ENCODE results near the gene TBKBP1.

The TBKBP1 gene

GRCh38 chr17:47718634-47719405 lies 24.9 kb downstream of the TBKBP1 start:
- H3K27me3 ChIP-seq (replicated peaks; ENCODE audit: control insufficient read depth, insufficient read depth, low read length): peaks cover 63% of the 10 kb centered on the region

GRCh38 chr17:47719411-47720152 lies 25.6 kb downstream of the TBKBP1 start:
- Histone ChIP-seq H3K27me3 (replicated peaks; ENCODE audit: control insufficient read depth, insufficient read depth, low read length) (peaks cover 62% of the 10 kb centered on the region), H3K9me3 (ENCODE audit: control insufficient read depth, low read length) (no peaks in the 10 kb centered on the region), H3K4me3 (ENCODE audit: low read length) (no peak overlapping the region), H3K36me3 (ENCODE audit: control insufficient read depth, insufficient read depth, low read length, severe bottlenecking) (no peaks in the 10 kb centered on the region), H3K9ac (ENCODE audit: low read length) (no peak overlapping the region), H3K4me1 (ENCODE audit: control insufficient read depth, insufficient read depth, low read length) (peaks cover 8% of the 10 kb centered on the region)
- DNase-seq (ENCODE audit: low read depth): peak; percentile 52

More at GRCh38 chr17:47718634-47719405, 24.9 kb downstream of the TBKBP1 start:
- peak; percentile 6 for DNase-seq (ENCODE audit: low read depth)
- peaks cover 8% of the 10 kb centered on the region for H3K4me1 ChIP-seq (ENCODE audit: control insufficient read depth, insufficient read depth, low read length)
- no peaks in the 10 kb centered on the region for H3K36me3 ChIP-seq (ENCODE audit: control insufficient read depth, insufficient read depth, low read length, severe bottlenecking)
- no peak overlapping the region for H3K4me3 ChIP-seq (ENCODE audit: low read length)
- H3K9ac ChIP-seq (ENCODE audit: low read length): no peak overlapping the region
- H3K9me3 ChIP-seq (ENCODE audit: control insufficient read depth, low read length): no peaks in the 10 kb centered on the region

GRCh38 chr17:47720196-47720595 lies 26.2 kb downstream of the TBKBP1 start:
- Histone ChIP-seq H3K4me3 (ENCODE audit: low read length) (no peak overlapping the region), H3K36me3 (ENCODE audit: control insufficient read depth, insufficient read depth, low read length, severe bottlenecking) (no peaks in the 10 kb centered on the region), H3K9me3 (ENCODE audit: control insufficient read depth, low read length) (no peaks in the 10 kb centered on the region), H3K4me1 (ENCODE audit: control insufficient read depth, insufficient read depth, low read length) (peaks cover 8% of the 10 kb centered on the region), H3K9ac (ENCODE audit: low read length) (no peak overlapping the region), H3K27me3 (replicated peaks; ENCODE audit: control insufficient read depth, insufficient read depth, low read length) (peaks cover 63% of the 10 kb centered on the region)
- no peak for DNase-seq (ENCODE audit: low read depth)

- H3K9ac ChIP-seq (ENCODE audit: low read length): no peak overlapping the region
- H3K36me3 ChIP-seq (ENCODE audit: control insufficient read depth, insufficient read depth, low read length, severe bottlenecking): no peaks in the 10 kb centered on the region
- peak; percentile 58 for DNase-seq (ENCODE audit: low read depth)
- H3K4me1 ChIP-seq (ENCODE audit: control insufficient read depth, insufficient read depth, low read length): peaks cover 8% of the 10 kb centered on the region
- H3K9me3 ChIP-seq (ENCODE audit: control insufficient read depth, low read length): no peaks in the 10 kb centered on the region
- H3K27me3 ChIP-seq (replicated peaks; ENCODE audit: control insufficient read depth, insufficient read depth, low read length): peaks cover 69% of the 10 kb centered on the region
- no peak overlapping the region for H3K4me3 ChIP-seq (ENCODE audit: low read length)
These were observed 27.0 kb downstream of the TBKBP1 start for GRCh38 chr17:47720754-47721533.

- Histone ChIP-seq H3K9me3 (ENCODE audit: control insufficient read depth, low read length) (no peaks in the 10 kb centered on the region), H3K9ac (ENCODE audit: low read length) (no peak overlapping the region), H3K36me3 (ENCODE audit: control insufficient read depth, insufficient read depth, low read length, severe bottlenecking) (no peaks in the 10 kb centered on the region), H3K4me1 (ENCODE audit: control insufficient read depth, insufficient read depth, low read length) (peaks cover 8% of the 10 kb centered on the region), H3K27me3 (replicated peaks; ENCODE audit: control insufficient read depth, insufficient read depth, low read length) (peaks cover 69% of the 10 kb centered on the region), H3K4me3 (ENCODE audit: low read length) (no peak overlapping the region)
- DNase-seq (ENCODE audit: low read depth): no peak
These were observed 27.8 kb downstream of the TBKBP1 start for GRCh38 chr17:47721725-47722124.

GRCh38 chr17:47724705-47725104 lies 30.7 kb downstream of the TBKBP1 start:
- H3K9ac ChIP-seq (ENCODE audit: low read length): no peak overlapping the region
- H3K4me1 ChIP-seq (ENCODE audit: control insufficient read depth, insufficient read depth, low read length): peaks cover under 1% of the 10 kb centered on the region
- DNase-seq (ENCODE audit: low read depth): no peak
- no peaks in the 10 kb centered on the region for H3K36me3 ChIP-seq (ENCODE audit: control insufficient read depth, insufficient read depth, low read length, severe bottlenecking)
- no peaks in the 10 kb centered on the region for H3K9me3 ChIP-seq (ENCODE audit: control insufficient read depth, low read length)
- H3K4me3 ChIP-seq (ENCODE audit: low read length): no peak overlapping the region
- H3K27me3 ChIP-seq (replicated peaks; ENCODE audit: control insufficient read depth, insufficient read depth, low read length): peaks cover 69% of the 10 kb centered on the region

GRCh38 chr17:47725446-47726111 lies 31.6 kb downstream of the TBKBP1 start:
- H3K9ac ChIP-seq (ENCODE audit: low read length): no peak overlapping the region
- no peaks in the 10 kb centered on the region for H3K36me3 ChIP-seq (ENCODE audit: control insufficient read depth, insufficient read depth, low read length, severe bottlenecking)
- peaks cover 69% of the 10 kb centered on the region for H3K27me3 ChIP-seq (replicated peaks; ENCODE audit: control insufficient read depth, insufficient read depth, low read length)
- H3K9me3 ChIP-seq (ENCODE audit: control insufficient read depth, low read length): no peaks in the 10 kb centered on the region
- H3K4me3 ChIP-seq (ENCODE audit: low read length): no peak overlapping the region
- DNase-seq (ENCODE audit: low read depth): no peak
- no peaks in the 10 kb centered on the region for H3K4me1 ChIP-seq (ENCODE audit: control insufficient read depth, insufficient read depth, low read length)

- Histone ChIP-seq H3K4me1 (ENCODE audit: control insufficient read depth, insufficient read depth, low read length) (no peaks in the 10 kb centered on the region), H3K27me3 (replicated peaks; ENCODE audit: control insufficient read depth, insufficient read depth, low read length) (peaks cover 69% of the 10 kb centered on the region), H3K36me3 (ENCODE audit: control insufficient read depth, insufficient read depth, low read length, severe bottlenecking) (no peaks in the 10 kb centered on the region), H3K4me3 (ENCODE audit: low read length) (no peak overlapping the region), H3K9me3 (ENCODE audit: control insufficient read depth, low read length) (no peaks in the 10 kb centered on the region), H3K9ac (ENCODE audit: low read length) (no peak overlapping the region)
- DNase-seq (ENCODE audit: low read depth): no peak
These were observed 33.1 kb downstream of the TBKBP1 start for GRCh38 chr17:47726796-47727703.

GRCh38 chr17:47727704-47728036 lies 33.7 kb downstream of the TBKBP1 start:
- Histone ChIP-seq H3K36me3 (ENCODE audit: control insufficient read depth, insufficient read depth, low read length, severe bottlenecking) (no peaks in the 10 kb centered on the region), H3K4me3 (ENCODE audit: low read length) (no peak overlapping the region), H3K4me1 (ENCODE audit: control insufficient read depth, insufficient read depth, low read length) (no peaks in the 10 kb centered on the region), H3K9me3 (ENCODE audit: control insufficient read depth, low read length) (no peaks in the 10 kb centered on the region), H3K9ac (ENCODE audit: low read length) (no peak overlapping the region), H3K27me3 (replicated peaks; ENCODE audit: control insufficient read depth, insufficient read depth, low read length) (peaks cover 69% of the 10 kb centered on the region)
- no peak for DNase-seq (ENCODE audit: low read depth)

- Histone ChIP-seq H3K36me3 (ENCODE audit: control insufficient read depth, insufficient read depth, low read length, severe bottlenecking) (no peaks in the 10 kb centered on the region), H3K4me3 (ENCODE audit: low read length) (no peak overlapping the region), H3K9me3 (ENCODE audit: control insufficient read depth, low read length) (no peaks in the 10 kb centered on the region), H3K27me3 (replicated peaks; ENCODE audit: control insufficient read depth, insufficient read depth, low read length) (peaks cover 69% of the 10 kb centered on the region), H3K4me1 (ENCODE audit: control insufficient read depth, insufficient read depth, low read length) (no peaks in the 10 kb centered on the region), H3K9ac (ENCODE audit: low read length) (no peak overlapping the region)
- DNase-seq (ENCODE audit: low read depth): no peak
These were observed 34.4 kb downstream of the TBKBP1 start for GRCh38 chr17:47728214-47728877.
